ENCODE data around the gene DMXL1. TPM values are rescaled to one million over a fixed set of nuclear protein-coding genes. Genes with fewer than 3 reads are reported as not detected.
A peak's percentile ranks its signal among the peaks of the same experiment; 100 is the strongest.
"Not testable (repeated sequence)": the region's sequence is repeated elsewhere in the genome, so short reads cannot be mapped to it uniquely, and the experiment has no call there.

The DMXL1 gene
- total RNA-seq, 1 donor from 2014 or later = 27.5 TPM

GRCh38 chr5:119123280-119123679 is 52.4 kb downstream of the DMXL1 start:
- ATAC-seq = no peak

- ATAC-seq = no peak
Observed at GRCh38 chr5:119129770-119130169, 58.9 kb downstream of the DMXL1 start.

DNA sequence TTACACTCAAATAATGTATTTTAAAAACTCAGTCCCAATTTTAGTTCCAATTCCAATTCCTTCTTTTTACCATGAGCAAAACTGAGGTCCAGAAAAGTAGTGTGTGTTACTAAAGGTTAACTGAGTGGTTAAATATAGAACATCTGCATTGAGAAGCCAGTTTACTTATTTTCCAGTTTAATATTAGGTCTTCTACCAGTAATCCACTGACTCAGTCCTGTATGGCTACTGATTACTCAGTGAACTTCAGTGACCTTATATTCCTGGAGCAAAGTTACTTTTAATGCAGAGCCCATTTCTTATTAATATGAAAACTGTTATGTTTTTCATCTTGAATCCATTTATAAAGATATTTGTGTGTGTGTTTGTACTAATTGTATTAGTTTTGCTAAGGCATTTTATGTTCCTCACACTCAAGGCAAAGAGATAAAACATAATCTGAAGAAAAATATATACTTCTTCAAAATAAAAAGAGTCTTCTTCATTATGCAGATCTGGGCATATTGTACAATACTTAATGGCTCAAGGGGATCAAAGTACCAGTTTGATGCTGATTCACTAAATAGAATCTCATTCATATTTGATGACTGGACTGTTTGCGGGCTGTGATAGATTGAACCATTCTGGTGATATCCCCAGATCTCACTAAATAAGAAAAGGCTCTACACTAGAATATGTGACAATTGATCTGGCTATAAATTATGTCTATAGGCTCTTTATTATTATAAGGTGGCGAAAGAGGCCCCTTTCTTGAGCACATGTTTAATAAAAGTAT is 60.8 kb downstream of the DMXL1 start:
- ATAC-seq = no peak

DNA sequence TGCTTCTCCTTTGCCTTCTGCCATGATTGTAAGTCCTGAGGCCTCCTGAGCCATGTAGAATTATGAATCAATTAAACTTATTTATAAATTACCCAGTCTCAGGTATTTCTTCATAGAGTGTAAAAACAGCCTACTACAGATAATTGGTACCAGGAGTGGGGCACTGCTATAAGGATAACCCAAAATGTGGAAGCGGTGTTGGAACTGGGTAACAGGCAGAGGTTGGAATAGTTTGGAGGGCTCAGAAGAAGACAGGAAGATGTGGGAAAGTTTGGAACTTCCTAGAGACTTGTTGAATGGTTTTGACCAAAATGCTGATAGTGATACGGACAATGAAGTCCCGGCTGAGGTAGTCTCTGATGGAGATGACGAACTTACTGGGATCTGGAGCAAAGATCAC is 64.9 kb downstream of the DMXL1 start:
- ATAC-seq = not testable (repeated sequence)

DNA sequence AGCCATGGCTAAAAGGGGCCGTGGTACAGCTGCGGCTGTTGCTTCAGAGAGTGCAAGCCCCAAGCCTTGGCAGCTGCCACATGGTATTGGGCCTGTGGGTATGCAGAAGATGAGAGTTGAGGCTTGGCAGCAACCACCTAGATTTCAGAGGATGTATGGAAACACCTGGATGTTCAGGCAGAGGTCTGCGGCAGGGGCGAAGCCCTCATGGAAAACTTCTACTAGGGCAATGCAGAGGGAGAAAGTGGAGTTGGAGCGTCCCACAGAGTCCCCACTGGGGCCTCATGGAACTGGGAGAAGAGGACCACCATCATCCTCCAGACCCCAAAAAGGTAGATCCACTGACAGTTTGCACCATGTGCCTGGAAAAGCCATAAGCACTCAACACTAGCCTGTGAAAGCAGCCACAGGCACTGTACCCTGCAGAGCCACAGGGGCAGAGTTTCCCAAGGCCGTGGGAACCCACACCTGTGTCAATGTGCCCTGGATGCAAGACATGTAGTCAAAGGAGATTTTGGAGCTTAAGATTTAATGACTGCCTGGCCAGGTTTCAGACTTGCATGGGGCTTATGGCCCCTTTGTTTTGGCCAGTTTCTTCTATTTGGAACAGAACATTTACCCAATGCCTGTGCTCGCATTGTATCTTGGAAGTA is 65.9 kb downstream of the DMXL1 start:
- no peak for ATAC-seq

- ATAC-seq = no peak
Observed at GRCh38 chr5:119153629-119154028, 82.7 kb downstream of the DMXL1 start.

DNA sequence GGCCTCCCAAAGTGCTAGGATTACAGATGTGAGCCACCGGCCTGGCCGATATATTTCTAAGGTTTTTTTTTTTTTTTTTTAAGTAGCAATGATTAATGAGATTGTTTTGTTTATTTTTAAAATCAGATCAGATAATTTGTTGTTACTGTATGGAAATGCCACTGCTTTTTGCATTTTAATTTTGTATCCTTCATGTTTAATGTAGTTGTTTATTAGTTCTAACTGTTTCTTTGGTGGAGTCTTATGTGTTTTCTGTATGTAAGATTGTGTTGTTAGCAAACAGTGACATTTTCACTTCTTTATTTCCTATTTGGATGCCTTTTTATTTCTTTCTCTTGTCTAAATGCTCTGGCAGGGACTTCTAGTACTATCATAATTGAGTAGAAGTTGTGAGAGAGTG is 87.3 kb downstream of the DMXL1 start:
- no peak for ATAC-seq

- peak; percentile 98 for ATAC-seq
Observed at GRCh38 chr5:119161430-119161829, 90.5 kb downstream of the DMXL1 start.

- no peak for ATAC-seq
Observed at GRCh38 chr5:119166026-119166425, 95.1 kb downstream of the DMXL1 start.

DNA sequence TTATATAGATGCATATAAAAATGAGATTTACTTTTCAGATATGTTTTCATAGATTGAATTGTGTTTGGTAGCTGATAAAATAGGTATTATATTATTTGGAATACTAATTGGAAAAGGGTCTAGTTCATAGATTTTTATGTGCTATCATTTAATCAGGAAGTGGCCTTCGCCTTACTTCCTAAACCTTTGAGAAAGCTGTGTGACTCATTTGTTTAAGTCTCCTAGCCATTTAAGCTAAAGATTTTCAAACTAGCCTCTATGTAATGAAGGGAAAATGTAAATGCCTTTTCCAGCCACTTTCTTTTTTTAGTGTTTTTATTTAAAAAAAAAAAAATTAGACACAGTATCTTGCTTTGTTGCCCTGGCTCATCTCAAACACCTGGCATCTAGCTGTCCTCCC is 97.5 kb downstream of the DMXL1 start:
- no peak for ATAC-seq

- ATAC-seq = no peak
Observed at GRCh38 chr5:119171686-119172085, 100.8 kb downstream of the DMXL1 start.

GRCh38 chr5:119174578-119175163 is 103.8 kb downstream of the DMXL1 start:
- no peak for ATAC-seq

- ATAC-seq = no peak
Observed at GRCh38 chr5:119176785-119177184, 105.9 kb downstream of the DMXL1 start.

GRCh38 chr5:119177226-119177625 is 106.3 kb downstream of the DMXL1 start:
- ATAC-seq = no peak

DNA sequence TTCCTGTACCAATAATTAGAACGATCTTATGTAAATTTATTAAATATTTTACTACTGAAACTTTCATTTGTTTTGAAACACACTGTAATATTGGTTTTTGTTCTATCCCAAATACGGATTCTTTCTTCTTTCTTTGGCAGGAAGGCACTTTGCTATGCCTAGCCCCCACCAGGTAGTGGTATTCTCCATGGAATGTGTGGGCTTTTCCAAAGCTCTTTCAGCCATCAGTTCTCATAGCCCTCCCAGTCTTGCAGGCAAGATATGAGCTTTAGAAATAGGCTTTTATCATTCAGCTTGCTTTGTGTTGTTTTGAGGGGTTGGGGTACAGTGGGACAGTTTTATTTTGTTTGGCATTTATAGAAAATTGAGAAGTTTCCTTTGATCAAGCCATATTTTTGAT is 107.5 kb downstream of the DMXL1 start:
- no peak for ATAC-seq

DNA sequence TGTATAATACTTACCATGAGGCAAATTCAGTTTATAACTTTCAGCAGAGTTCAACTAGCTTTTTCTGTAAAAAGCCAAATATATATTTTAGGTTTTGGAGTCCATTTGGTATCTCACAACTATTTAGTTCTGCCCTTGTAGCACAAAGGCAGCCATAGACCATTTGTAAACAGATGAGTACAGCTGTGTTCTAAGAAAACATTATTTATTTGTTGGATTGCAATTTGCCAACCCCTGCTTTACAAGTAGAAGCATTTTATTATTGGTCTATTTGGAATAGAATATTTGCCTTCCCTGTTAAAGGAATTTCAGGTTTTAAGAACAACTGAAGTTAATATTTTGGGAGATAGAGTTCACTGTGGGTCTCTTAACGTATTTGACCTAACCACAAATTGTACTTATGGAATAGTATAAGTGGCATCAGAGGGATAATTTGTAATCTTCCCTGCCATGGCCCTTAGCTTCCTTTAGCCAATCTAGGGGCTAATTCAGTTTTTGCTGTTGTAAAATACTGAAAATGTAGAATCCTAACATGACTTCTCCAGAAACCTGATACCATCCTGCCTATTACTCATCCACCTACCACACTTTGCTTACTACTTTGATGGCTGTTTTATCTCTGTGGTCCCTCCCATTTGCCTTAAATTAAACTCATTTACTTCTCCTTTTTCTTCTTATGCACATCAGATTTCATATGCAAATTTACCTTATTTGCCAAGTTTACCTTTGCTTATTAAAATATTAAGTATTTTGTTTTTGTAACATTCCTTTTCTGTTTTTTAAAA is 109.2 kb downstream of the DMXL1 start:
- ATAC-seq = no peak

DNA sequence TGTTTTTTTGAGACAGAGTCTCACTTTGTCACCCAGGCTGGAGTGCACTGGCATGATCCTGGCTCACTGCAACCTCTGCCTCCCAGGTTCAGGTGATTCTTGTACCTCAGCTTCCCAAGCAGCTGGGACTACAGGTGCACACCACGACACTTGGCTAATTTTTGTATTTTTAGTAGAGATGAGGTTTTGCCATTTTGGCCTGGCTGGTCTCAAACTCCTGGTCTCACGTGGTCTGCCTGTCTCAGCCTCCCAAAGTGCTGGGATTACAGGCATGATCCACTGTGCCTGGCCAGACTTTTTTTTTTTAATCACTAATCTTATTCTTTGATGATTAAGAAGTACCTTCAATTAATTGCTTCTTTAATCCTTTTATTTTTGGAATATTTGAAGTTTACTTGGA is 114.6 kb downstream of the DMXL1 start:
- not testable (repeated sequence) for ATAC-seq

DNA sequence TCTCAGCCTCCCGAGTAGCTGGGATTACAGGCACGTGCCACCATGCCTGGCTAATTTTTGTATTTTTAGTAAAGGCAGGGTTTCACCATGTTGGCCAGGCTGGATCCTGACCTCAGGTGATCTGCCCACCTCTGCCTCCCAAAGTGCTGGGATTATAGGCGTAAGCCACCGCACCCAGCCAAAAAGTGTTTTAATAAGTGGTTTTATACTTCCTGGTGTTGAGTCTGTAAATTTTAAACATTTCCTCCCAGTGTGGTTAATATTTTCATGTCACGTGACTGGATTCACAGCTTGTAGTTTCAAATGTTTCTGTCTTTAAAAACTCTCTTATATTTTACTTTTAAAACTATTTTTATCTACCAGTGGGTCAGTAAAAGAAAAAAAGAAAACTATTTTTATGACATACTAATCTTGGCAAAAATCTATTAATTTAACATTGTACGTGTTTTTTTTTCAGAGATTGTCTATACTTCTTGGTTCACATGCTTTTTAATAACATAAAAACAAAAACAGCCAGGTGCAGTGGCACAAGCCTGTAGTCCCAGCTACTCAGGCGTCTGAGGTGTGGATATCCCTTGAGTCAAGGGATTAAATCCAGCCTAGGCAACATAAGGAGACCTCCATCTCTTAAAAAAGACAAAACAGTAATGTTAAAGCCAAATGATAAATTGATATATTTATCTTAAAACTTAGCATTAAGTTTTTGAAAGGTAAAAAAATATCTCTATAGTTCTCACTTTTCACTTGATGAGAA is 117.1 kb downstream of the DMXL1 start:
- no peak for ATAC-seq

DNA sequence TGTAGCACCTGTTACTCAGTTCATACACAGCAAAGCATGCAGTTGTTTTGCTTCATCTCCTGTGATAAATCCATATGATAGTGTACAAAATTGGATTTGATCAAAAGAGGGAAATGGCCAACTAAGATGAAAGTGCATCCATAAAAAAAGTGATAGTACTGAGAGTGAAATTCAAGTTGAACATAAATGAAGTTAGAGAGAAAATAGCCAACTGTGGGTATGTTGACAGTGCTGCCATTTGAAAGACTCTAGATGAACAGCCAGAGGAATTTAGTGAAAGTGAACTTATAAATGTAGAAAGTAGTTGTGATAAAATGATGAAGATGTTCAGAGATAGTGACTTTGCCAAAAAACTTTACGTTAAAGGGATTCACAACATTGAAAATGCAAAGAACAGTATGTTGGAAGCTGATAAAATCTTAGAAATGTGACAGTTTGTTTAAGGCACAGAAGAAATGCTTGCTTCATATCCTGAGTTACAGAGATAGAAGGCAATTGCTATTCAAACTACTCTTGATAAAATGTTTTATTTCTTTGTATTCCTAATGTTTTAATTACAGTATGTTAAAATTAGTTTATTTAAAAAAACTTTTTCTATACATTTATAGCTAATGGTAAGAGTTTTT is 119.7 kb downstream of the DMXL1 start:
- no peak for ATAC-seq

GRCh38 chr5:119191944-119192343 is 121.1 kb downstream of the DMXL1 start:
- ATAC-seq = no peak

DNA sequence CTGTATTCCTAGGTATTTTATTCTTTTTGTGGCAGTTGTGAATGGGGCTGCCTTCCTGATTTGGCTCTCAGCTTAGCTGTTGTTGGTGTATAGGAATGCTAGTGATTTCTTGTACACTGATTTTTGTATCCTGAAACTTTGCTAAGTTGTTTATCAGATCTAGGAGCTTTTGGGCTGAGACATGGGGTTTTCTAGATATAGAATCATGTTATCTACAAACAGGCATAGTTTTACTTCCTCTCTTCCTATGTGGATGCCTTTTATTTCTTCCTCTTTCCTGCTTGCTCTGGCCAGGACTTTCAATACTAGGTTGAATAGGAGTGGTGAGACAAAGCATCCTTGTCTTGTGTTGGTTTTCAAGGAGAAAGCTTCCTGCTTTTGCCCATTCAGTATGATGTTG is 129.9 kb downstream of the DMXL1 start:
- no peak for ATAC-seq

DNA sequence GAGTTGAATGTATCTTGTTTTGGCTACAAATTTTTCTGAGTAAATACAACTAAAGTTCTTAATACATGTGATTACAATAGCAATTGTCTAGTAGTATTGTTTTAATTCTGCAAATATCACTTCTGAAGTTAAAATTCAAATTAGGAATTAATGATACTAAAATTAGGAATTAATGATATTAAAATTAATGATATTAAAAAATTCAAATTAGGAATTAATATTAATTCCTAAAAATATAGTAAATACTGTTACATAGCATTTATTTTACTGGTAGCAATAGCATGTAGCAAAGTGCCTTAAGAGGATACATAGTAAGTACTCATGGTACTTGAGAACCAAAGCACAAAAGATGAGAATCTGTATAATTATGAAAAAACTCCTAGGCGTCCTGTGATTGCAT is 136.2 kb downstream of the DMXL1 start:
- ATAC-seq = no peak
